Fibroblast of lung (primary cell): ENCODE results near the gene MROH8.

ENCODE experiments used
- CTCF ChIP-seq, 2 donors: IDR thresholded peaks in 1 of 2; conservative IDR thresholded peaks in 1 of 2; 1 replicate in 1 of 2; 2 replicates in 1 of 2; pipeline ENCODE4 v1.5.1; 2011 to 2012; ENCODE audit warnings: low read length in 2 of 2, control low read depth in 1 of 2, inconsistent platforms in 1 of 2, low read depth in 1 of 2, mild to moderate bottlenecking in 1 of 2
- EZH2 ChIP-seq: IDR thresholded peaks from 2 replicates; pipeline ENCODE4 v1.5.1; 2012; ENCODE audit warnings: low read length, control low read depth, mild to moderate bottlenecking; ENCODE audit errors: missing control alignments

DNA sequence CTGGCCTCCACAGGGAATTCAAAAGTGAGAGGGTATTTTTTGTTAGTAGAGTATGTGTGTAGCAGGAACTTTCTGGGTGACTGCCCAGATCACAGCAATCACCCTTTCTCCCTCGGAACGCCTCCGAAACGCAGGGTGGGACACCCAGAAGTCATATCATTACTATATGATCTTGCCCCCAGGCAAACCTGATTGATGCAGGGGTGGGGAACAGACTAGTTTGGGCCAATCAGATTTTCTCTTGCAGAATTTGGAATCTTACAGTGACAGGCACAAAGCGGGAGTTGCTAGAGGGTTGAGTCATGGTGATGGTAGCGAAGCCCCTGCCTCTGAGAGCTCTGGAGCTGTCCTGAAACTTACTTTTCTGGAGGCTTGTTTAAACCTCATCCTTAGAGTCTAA, 16.7 kb downstream of the MROH8 start:
- TF ChIP-seq EZH2 (no peak), CTCF (conservative IDR thresholded peaks at IDR 0.05 in 1 of 2, IDR thresholded peaks at IDR 0.05 in 1 of 2; ENCODE audit: low read depth in 1 of 2, low read length in 2 of 2) (no peak)
